GM18505 (cell line): ENCODE results near the gene SAC3D1.

Experiments
- ATAC-seq: cut with Tn5 transposase; IDR thresholded peaks from one replicate; pipeline ENCODE4 v1.9.1; 2021; ENCODE audit not compliant: unreplicated experiment
- POLR2A ChIP-seq: IDR thresholded peaks from 4 replicates; pipeline ENCODE4 v1.6.1; 2011; ENCODE audit warnings: borderline replicate concordance; ENCODE audit not compliant: insufficient read depth, insufficient read length; ENCODE audit errors: extremely low read depth

Gene SAC3D1

GRCh38 chr11:65058419-65059054 is 17.5 kb downstream of the SAC3D1 start, which contains the start of gene NAALADL1:
Gene NAALADL1, minus strand, starts transcription at chr11:65058553. Its CDS starts 32 bp downstream, at chr11:65058521.
- no peak for TF ChIP-seq POLR2A
- ATAC-seq = no peak

GRCh38 chr11:65059523-65059922 is 18.5 kb downstream of the SAC3D1 start:
- no peak for ATAC-seq
- TF ChIP-seq POLR2A = no peak

- no peak for ATAC-seq
- TF ChIP-seq POLR2A = no peak
These were observed 19.2 kb downstream of the SAC3D1 start for GRCh38 chr11:65059959-65060824.

- ATAC-seq = no peak
- TF ChIP-seq POLR2A = no peak
These were observed 20.0 kb downstream of the SAC3D1 start for GRCh38 chr11:65060913-65061408.

GRCh38 chr11:65063532-65063931 is 22.5 kb downstream of the SAC3D1 start:
- TF ChIP-seq POLR2A = no peak
- no peak for ATAC-seq

- no peak for TF ChIP-seq POLR2A
- ATAC-seq = no peak
These were observed 23.8 kb downstream of the SAC3D1 start for GRCh38 chr11:65064847-65065240.

- TF ChIP-seq POLR2A = no peak
- no peak for ATAC-seq
These were observed 24.8 kb downstream of the SAC3D1 start for GRCh38 chr11:65065851-65066250.

GRCh38 chr11:65066315-65066714 is 25.3 kb downstream of the SAC3D1 start:
- TF ChIP-seq POLR2A = no peak
- no peak for ATAC-seq

- no peak for TF ChIP-seq POLR2A
- no peak for ATAC-seq
These were observed 25.8 kb downstream of the SAC3D1 start for GRCh38 chr11:65066805-65067291.

- TF ChIP-seq POLR2A = no peak
- ATAC-seq = no peak
These were observed 26.4 kb downstream of the SAC3D1 start for GRCh38 chr11:65067446-65067845.

- no peak for TF ChIP-seq POLR2A
- no peak for ATAC-seq
These were observed 28.2 kb downstream of the SAC3D1 start for GRCh38 chr11:65069217-65069616.

- no peak for ATAC-seq
These were observed 31.1 kb downstream of the SAC3D1 start for GRCh38 chr11:65071907-65072630.

GRCh38 chr11:65072631-65072966 is 31.6 kb downstream of the SAC3D1 start:
- no peak for TF ChIP-seq POLR2A
- ATAC-seq = no peak

More at GRCh38 chr11:65071907-65072630, 31.1 kb downstream of the SAC3D1 start:
- TF ChIP-seq POLR2A = no peak
